HEK293T (cell line): Measurements from ENCODE around the gene CDHR5.

Source experiments
- CTCF ChIA-PET: fragments of 350-600 bp; formaldehyde crosslinking; extraction: SDS; loops from one replicate; lab custom pipeline; 2021; ENCODE audit warnings: antibody characterized with exemption, inconsistent platforms; lab: Yijun Ruan, JAX
- POLR2A ChIA-PET: fragments of 350-600 bp; formaldehyde crosslinking; extraction: SDS; loops from one replicate; lab custom pipeline; 2020; ENCODE audit warnings: antibody characterized with exemption, inconsistent platforms; lab: Yijun Ruan, JAX
- DNase-seq: peaks from one replicate; pipeline ENCODE4 v3.0.0; 2012; ENCODE audit warnings: mixed read lengths; ENCODE audit errors: extremely low spot score
- ARNT ChIP-seq: fragments of 450-650 bp; IDR thresholded peaks from 2 replicates; pipeline ENCODE4 v1.6.1; 2017; ENCODE audit warnings: mild to moderate bottlenecking
- BHLHE40 ChIP-seq: fragments of 450-650 bp; IDR thresholded peaks from 2 replicates; pipeline ENCODE4 v1.6.1; 2016; ENCODE audit warnings: mild to moderate bottlenecking, moderate library complexity, borderline replicate concordance
- CTBP1 ChIP-seq: fragments of 450-650 bp; IDR thresholded peaks from 2 replicates; pipeline ENCODE4 v1.6.1; 2016; ENCODE audit warnings: borderline replicate concordance
- ELF4 ChIP-seq: fragments of 450-650 bp; IDR thresholded peaks from 2 replicates; pipeline ENCODE4 v1.6.1; 2017; ENCODE audit warnings: antibody characterized with exemption
- FOXA1 ChIP-seq: fragments of 450-650 bp; IDR thresholded peaks from 2 replicates; pipeline ENCODE4 v1.6.1; 2016; ENCODE audit warnings: mild to moderate bottlenecking
- FOXK2 ChIP-seq: fragments of 450-650 bp; IDR thresholded peaks from 2 replicates; pipeline ENCODE4 v1.6.1; 2016; ENCODE audit warnings: mild to moderate bottlenecking
- FOXM1 ChIP-seq: fragments of 450-650 bp; IDR thresholded peaks from 2 replicates; pipeline ENCODE4 v1.6.1; 2017; ENCODE audit warnings: mild to moderate bottlenecking, borderline replicate concordance
- HDGF ChIP-seq: fragments of 450-650 bp; IDR thresholded peaks from 2 replicates; pipeline ENCODE4 v1.6.1; 2017; ENCODE audit warnings: antibody characterized with exemption, borderline replicate concordance
- L3MBTL2 ChIP-seq: fragments of 450-650 bp; conservative IDR thresholded peaks from 2 replicates; pipeline ENCODE4 v1.6.1; 2016; ENCODE audit warnings: mild to moderate bottlenecking
- LEF1 ChIP-seq: fragments of 450-650 bp; IDR thresholded peaks from 2 replicates; pipeline ENCODE4 v1.6.1; 2017; ENCODE audit warnings: mild to moderate bottlenecking, borderline replicate concordance
- NFRKB ChIP-seq: fragments of 450-650 bp; IDR thresholded peaks from 2 replicates; pipeline ENCODE4 v1.6.1; 2016; ENCODE audit warnings: mild to moderate bottlenecking, moderate library complexity
- SP1 ChIP-seq: fragments of 450-650 bp; IDR thresholded peaks from 2 replicates; pipeline ENCODE4 v1.6.1; 2017
- SUZ12 ChIP-seq: fragments of 450-650 bp; IDR thresholded peaks from 2 replicates; pipeline ENCODE4 v1.6.1; 2016; ENCODE audit warnings: mild to moderate bottlenecking
- TARDBP ChIP-seq: fragments of 450-650 bp; IDR thresholded peaks from 2 replicates; pipeline ENCODE4 v1.6.1; 2016
- ZNF384 ChIP-seq: fragments of 450-650 bp; IDR thresholded peaks from 2 replicates; pipeline ENCODE4 v1.6.1; 2016
- TF ChIP-seq, protein P1 (sequence below): fragments of 450-650 bp; IDR thresholded peaks from 2 replicates; pipeline ENCODE4 v1.6.1; 2016

CDHR5 gene

DNA sequence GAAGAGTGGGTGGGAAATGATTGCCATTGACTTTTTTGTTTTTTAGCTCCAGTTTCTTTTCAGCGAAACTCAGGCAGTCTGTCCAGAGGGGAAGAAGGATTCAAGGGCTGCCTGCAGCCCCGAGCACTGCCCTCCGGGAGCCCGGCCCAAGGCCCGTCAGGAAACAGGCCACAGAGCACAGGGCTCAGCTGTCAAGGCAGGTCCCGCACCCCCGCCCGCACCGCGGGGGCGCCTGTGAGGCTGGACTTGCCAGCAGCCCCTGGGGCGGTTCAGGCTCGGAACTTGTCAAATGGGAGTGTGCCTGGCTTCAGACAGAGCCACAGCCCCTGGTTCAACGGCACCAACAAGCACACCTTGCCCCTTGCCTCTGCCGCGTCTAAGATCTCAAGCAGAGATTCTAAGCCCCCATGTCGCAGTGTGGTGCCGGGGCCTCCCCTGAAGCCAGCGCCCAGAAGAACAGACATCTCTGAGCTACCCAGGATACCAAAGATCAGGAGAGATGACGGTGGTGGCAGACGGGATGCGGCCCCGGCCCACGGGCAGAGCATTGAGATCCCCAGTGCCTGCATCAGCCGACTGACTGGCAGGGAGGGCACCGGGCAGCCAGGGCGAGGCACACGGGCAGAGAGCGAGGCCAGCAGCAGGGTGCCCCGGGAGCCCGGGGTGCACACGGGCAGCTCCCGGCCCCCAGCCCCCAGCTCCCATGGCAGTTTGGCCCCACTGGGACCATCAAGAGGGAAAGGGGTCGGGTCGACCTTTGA is 17.6 kb downstream of the CDHR5 start:
- TF ChIP-seq, protein P1, sequence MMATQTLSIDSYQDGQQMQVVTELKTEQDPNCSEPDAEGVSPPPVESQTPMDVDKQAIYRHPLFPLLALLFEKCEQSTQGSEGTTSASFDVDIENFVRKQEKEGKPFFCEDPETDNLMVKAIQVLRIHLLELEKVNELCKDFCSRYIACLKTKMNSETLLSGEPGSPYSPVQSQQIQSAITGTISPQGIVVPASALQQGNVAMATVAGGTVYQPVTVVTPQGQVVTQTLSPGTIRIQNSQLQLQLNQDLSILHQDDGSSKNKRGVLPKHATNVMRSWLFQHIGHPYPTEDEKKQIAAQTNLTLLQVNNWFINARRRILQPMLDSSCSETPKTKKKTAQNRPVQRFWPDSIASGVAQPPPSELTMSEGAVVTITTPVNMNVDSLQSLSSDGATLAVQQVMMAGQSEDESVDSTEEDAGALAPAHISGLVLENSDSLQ: no peak
- TF ChIP-seq FOXK2 (no peak), L3MBTL2 (no peak), FOXA1 (no peak), LEF1 (no peak), SP1 (no peak), FOXM1 (no peak), ELF4 (no peak), CTBP1 (no peak), ARNT (no peak), NFRKB (no peak), SUZ12 (no peak), HDGF (no peak), TARDBP (no peak), BHLHE40 (no peak), ZNF384 (no peak)
- ChIA-PET POLR2A (no interaction called here), CTCF (no interaction called here)
- no peak for DNase-seq

DNA sequence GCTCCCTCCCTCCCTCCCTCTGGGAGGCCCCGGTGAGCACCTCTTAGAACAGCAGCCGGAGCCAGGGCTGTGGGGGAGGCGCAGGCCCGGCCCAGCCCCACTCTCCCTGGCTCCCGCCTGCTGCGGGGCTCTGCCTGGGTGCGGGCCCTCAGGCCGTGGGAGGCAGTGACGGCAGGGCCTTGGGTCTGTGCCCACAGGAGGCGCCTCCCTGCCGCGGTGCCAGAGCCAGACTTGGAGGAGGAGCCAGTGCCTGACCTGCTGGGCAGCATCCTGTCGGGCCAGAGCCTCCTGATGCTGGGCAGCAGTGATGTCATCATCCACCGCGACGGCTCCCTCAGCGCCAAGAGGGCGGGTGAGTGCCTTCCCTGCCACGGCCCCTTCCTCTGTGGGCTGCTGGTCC is 18.5 kb downstream of the CDHR5 start:
- CTCF ChIA-PET: no interaction called here
- TF ChIP-seq FOXK2: no peak
- no peak for TF ChIP-seq FOXA1
- TF ChIP-seq ARNT: no peak
- no peak for TF ChIP-seq SP1
- TF ChIP-seq CTBP1: no peak
- TF ChIP-seq ELF4: no peak
- POLR2A ChIA-PET: no interaction called here
- DNase-seq: no peak

DNA sequence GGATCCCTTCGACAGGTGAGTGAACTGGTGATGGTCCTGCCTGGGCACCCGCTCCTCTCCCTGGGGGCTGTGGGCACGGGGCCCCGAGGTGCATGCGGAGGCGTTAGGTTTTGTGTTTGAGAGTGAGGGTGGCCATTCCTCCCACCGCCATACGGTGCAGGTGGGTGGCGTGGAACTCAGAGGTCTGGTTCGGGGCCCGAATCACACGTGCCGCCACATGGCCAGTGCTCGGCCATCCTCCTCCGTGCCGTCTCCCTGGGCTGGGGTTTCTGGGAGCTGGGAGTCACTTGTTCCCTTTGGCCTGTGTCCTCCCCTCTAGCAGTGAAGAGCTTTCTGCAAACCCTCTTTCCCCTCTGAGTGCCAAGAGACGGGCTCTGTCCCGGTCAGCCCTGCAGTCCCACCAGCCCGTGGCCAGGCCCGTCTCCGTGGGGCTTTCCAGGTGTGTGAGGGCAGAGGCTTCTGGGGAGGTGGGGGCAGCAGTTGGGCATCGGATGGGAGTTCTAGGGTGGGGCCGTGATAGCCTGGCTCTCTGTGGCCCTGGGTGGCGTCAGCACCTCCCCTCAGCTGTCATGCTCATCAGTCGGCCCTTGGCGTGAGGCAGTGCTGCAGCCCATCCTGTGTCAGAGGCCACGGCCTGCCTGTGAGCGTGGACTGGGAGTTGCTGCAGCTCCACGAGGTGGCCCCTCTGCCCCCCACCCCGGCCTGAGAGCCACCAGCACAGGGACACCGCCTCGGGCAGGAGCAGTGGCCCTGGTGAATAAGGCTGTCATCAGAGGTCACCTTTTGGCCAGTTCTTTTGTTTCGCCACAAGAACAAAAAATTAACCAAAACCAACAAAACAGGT is 19.2 kb downstream of the CDHR5 start:
- no peak for DNase-seq
- POLR2A ChIA-PET: no interaction called here
- CTCF ChIA-PET: interaction anchor here (0.6 kb wide), 1 partner anchor 355 kb away, joined by 3 read pairs; no protein-coding TSS in a partner anchor
- no peak for TF ChIP-seq SUZ12
- no peak for TF ChIP-seq BHLHE40
- TF ChIP-seq FOXK2: no peak
- TF ChIP-seq ELF4: no peak
- no peak for TF ChIP-seq L3MBTL2
- no peak for TF ChIP-seq CTBP1
- TF ChIP-seq FOXA1: no peak
- no peak for TF ChIP-seq SP1
- no peak for TF ChIP-seq NFRKB
- TF ChIP-seq LEF1: no peak
- TF ChIP-seq, protein P1: no peak
- no peak for TF ChIP-seq TARDBP
- no peak for TF ChIP-seq FOXM1
- no peak for TF ChIP-seq ZNF384
- no peak for TF ChIP-seq ARNT
- no peak for TF ChIP-seq HDGF

DNA sequence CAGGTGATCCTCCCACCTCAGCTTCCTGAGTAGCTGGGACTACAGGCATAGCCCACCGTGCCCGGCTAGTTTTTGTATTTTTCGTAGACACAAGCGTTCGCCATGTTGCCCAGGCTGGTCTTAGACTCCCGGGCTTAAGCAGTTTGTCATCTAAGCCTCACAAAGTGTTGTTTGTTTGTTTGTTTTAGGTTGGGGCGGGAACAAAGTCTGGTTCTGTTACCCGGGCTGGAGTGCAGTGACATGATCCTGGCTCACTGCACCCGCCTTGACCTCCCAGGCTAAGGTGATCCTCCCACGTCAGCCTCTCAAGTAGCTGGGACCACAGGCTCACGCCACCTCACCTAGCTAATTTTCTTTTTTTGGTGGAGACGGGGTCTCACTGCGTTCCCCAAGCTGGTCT is 21.6 kb downstream of the CDHR5 start:
- TF ChIP-seq, protein P1: no peak
- no peak for TF ChIP-seq ELF4
- TF ChIP-seq CTBP1: no peak
- no peak for TF ChIP-seq FOXK2
- no peak for TF ChIP-seq BHLHE40
- no peak for TF ChIP-seq L3MBTL2
- no peak for TF ChIP-seq NFRKB
- TF ChIP-seq FOXM1: no peak
- no peak for TF ChIP-seq SP1
- TF ChIP-seq FOXA1: no peak
- no peak for TF ChIP-seq LEF1
- TF ChIP-seq ZNF384: no peak
- TF ChIP-seq ARNT: no peak
- TF ChIP-seq HDGF: no peak
- no peak for TF ChIP-seq TARDBP
- no peak for TF ChIP-seq SUZ12
- no peak for DNase-seq
- ChIA-PET CTCF (no interaction called here), POLR2A (no interaction called here)

DNA sequence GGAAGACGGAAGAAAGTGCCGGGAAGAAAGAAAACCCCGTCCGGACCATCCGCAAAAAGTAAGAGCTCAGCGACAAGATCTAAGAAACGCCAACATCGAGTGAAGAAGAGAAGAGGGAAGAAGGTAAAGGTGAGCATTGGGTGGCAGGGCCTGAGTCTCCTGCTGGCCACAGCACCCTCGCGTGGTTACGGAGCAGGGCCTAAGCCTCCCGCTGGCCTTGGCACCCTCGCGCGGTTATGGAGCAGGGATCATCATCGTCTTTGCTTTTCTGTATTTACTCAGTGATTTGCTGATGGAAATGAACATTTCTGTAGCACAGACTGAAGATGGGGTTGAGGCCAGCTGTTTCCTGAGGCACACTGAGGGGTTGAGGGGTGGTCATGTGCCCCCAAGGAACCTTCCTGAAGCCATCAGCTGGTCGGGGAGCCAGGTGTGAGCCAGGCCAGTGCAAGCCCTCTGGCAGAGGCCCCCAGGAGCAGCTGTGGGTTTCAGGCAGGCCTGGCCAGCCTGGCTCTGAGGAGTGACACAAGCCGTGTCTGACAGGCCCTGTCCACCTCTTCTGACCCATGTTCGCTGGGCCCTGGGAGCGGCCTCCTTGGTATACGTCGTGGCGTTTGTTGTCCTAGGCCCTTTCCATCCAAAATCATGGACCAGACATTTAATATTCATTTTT is 23.0 kb downstream of the CDHR5 start:
- POLR2A ChIA-PET: no interaction called here
- TF ChIP-seq SP1 (no peak), L3MBTL2 (no peak), CTBP1 (no peak), FOXA1 (no peak)
- CTCF ChIA-PET: no interaction called here
- DNase-seq: no peak
